ENCODE results near the gene MYF6.

Gene MYF6

DNA sequence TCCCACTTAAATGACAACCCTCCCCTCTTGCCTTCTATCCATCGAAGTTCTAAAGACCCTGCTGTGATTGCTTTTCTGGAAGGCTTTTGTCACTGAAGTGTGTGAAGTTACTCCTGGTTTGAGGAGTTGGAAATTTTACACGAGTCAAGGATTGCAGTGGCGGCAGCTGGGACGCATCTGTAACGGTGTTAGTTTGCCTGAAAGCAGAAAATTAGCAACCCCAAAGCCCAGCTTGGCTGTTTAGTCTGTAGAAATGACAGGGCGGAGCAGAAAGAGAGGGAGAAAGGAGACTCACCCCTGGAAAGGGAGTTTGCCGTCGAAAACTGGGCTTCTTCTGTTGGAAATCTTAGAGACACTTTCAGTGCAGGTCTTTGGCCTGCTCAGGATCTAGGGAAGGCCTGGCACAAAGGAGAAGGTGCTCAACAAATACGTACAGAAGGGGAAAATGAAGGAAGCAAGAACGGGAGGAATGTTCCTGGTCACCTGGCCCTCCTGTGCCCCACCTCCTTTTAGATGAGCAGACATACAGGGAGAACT lies 8.3 kb downstream of the MYF6 start:
- H3K36me3 ChIP-seq (ENCODE audit: low read length) = no peaks in the 10 kb centered on the region
- no peaks in the 10 kb centered on the region for H3K27me3 ChIP-seq (ENCODE audit: low read length)
- H3K4me2 ChIP-seq (ENCODE audit: low read depth, low read length, poor library complexity, severe bottlenecking) = no peak overlapping the region
- no peak overlapping the region for H3K27ac ChIP-seq (ENCODE audit: low read depth, low read length)
- H4K20me1 ChIP-seq (ENCODE audit: low read depth, low read length) = no peaks in the 10 kb centered on the region
- TF ChIP-seq EZH2phosphoT487 (conservative IDR thresholded peaks at IDR 0.05; ENCODE audit: low read length) = no peak
- TF ChIP-seq, protein P1, sequence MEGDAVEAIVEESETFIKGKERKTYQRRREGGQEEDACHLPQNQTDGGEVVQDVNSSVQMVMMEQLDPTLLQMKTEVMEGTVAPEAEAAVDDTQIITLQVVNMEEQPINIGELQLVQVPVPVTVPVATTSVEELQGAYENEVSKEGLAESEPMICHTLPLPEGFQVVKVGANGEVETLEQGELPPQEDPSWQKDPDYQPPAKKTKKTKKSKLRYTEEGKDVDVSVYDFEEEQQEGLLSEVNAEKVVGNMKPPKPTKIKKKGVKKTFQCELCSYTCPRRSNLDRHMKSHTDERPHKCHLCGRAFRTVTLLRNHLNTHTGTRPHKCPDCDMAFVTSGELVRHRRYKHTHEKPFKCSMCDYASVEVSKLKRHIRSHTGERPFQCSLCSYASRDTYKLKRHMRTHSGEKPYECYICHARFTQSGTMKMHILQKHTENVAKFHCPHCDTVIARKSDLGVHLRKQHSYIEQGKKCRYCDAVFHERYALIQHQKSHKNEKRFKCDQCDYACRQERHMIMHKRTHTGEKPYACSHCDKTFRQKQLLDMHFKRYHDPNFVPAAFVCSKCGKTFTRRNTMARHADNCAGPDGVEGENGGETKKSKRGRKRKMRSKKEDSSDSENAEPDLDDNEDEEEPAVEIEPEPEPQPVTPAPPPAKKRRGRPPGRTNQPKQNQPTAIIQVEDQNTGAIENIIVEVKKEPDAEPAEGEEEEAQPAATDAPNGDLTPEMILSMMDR (IDR thresholded peaks at IDR 0.05; ENCODE audit: insufficient read depth, low read length, poor library complexity, severe bottlenecking) = no peak
- H3K4me3 ChIP-seq (ENCODE audit: insufficient read depth, low read length, poor library complexity, severe bottlenecking) = no peak overlapping the region
- no peaks in the 10 kb centered on the region for H3K9me3 ChIP-seq (ENCODE audit: insufficient read depth, low read length)
- no peaks in the 10 kb centered on the region for H3F3A ChIP-seq (ENCODE audit: insufficient read depth)
- H3K9ac ChIP-seq (ENCODE audit: low read length) = no peak overlapping the region
- no peak overlapping the region for H2AFZ ChIP-seq (ENCODE audit: low read depth, low read length, severe bottlenecking)
- no peaks in the 10 kb centered on the region for H3K79me2 ChIP-seq (ENCODE audit: insufficient read depth, low read length)
- no peaks in the 10 kb centered on the region for H3K9me2 ChIP-seq (replicated peaks; ENCODE audit: insufficient read depth, low read length)

DNA sequence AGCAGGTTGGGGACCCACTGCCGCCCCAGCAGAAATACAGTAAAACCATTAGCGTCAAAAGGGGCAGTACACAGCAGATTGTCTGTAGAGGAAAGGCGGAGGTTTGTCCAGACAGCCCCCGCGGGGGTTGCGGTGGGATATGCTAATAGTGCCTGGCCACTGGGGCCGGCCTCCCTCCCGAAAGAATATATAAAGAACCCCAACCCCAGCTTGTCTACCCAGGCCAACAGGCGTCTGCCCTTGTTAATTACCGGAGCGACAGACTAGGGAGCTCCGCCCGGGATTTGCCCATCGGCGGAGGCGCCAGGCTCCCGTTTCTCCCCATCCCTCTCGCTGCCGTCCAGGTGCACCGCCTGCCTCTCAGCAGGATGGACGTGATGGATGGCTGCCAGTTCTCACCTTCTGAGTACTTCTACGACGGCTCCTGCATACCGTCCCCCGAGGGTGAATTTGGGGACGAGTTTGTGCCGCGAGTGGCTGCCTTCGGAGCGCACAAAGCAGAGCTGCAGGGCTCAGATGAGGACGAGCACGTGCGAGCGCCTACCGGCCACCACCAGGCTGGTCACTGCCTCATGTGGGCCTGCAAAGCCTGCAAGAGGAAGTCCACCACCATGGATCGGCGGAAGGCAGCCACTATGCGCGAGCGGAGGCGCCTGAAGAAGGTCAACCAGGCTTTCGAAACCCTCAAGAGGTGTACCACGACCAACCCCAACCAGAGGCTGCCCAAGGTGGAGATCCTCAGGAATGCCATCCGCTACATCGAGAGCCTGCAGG lies 9.4 kb downstream of the MYF6 start, which contains the start of gene MYF5:
MYF5 (plus strand) TSS at position 217 of the 774 bp plus-strand sequence; CDS start at position 369, 152 bp downstream.
- Histone ChIP-seq H3F3A (ENCODE audit: insufficient read depth) (no peaks in the 10 kb centered on the region), H3K4me3 (ENCODE audit: insufficient read depth, low read length, poor library complexity, severe bottlenecking) (no peak within 1 kb of the TSS), H3K36me3 (ENCODE audit: low read length) (no peaks in the 10 kb centered on the region), H2AFZ (ENCODE audit: low read depth, low read length, severe bottlenecking) (no peak within 1 kb of the TSS), H3K4me2 (ENCODE audit: low read depth, low read length, poor library complexity, severe bottlenecking) (no peak within 1 kb of the TSS), H3K79me2 (ENCODE audit: insufficient read depth, low read length) (no peaks in the 10 kb centered on the region), H3K9ac (ENCODE audit: low read length) (no peak within 1 kb of the TSS), H3K27ac (ENCODE audit: low read depth, low read length) (no peak within 1 kb of the TSS), H3K9me2 (replicated peaks; ENCODE audit: insufficient read depth, low read length) (no peaks in the 10 kb centered on the region), H4K20me1 (ENCODE audit: low read depth, low read length) (no peaks in the 10 kb centered on the region), H3K9me3 (ENCODE audit: insufficient read depth, low read length) (no peaks in the 10 kb centered on the region), H3K27me3 (ENCODE audit: low read length) (no peaks in the 10 kb centered on the region)
- no peak for TF ChIP-seq EZH2phosphoT487 (conservative IDR thresholded peaks at IDR 0.05; ENCODE audit: low read length)
- TF ChIP-seq, protein P1 (IDR thresholded peaks at IDR 0.05; ENCODE audit: insufficient read depth, low read length, poor library complexity, severe bottlenecking) = no peak

DNA sequence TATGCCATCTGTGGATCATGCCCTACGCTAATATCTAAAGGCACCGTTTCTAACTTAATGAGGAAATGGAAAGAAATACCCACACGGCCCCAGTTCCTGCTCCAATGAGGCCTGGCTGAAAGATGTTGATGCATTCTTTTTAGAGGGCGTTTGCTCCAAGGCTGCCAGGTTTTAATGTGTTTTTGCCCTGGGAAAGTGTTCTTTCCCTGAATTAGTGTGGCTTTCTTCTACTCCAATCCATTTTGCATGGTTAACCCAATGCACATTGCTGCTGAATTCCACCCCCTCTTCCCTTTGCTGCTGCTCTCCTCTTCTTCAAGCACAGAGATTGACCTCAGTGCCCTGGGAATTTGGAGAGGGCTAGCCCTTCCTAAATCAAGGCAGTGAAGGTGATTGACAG lies 10.4 kb downstream of the MYF6 start:
- H3K27ac ChIP-seq (ENCODE audit: low read depth, low read length) = no peak overlapping the region
- no peaks in the 10 kb centered on the region for H3K79me2 ChIP-seq (ENCODE audit: insufficient read depth, low read length)
- H3K9me3 ChIP-seq (ENCODE audit: insufficient read depth, low read length) = no peaks in the 10 kb centered on the region
- H3K4me2 ChIP-seq (ENCODE audit: low read depth, low read length, poor library complexity, severe bottlenecking) = no peak overlapping the region
- no peak for TF ChIP-seq EZH2phosphoT487 (conservative IDR thresholded peaks at IDR 0.05; ENCODE audit: low read length)
- TF ChIP-seq, protein P1 (IDR thresholded peaks at IDR 0.05; ENCODE audit: insufficient read depth, low read length, poor library complexity, severe bottlenecking) = no peak
- H3K4me3 ChIP-seq (ENCODE audit: insufficient read depth, low read length, poor library complexity, severe bottlenecking) = no peak overlapping the region
- H2AFZ ChIP-seq (ENCODE audit: low read depth, low read length, severe bottlenecking) = no peak overlapping the region
- no peaks in the 10 kb centered on the region for H3K27me3 ChIP-seq (ENCODE audit: low read length)
- H3K9me2 ChIP-seq (replicated peaks; ENCODE audit: insufficient read depth, low read length) = no peaks in the 10 kb centered on the region
- H3F3A ChIP-seq (ENCODE audit: insufficient read depth) = no peaks in the 10 kb centered on the region
- H4K20me1 ChIP-seq (ENCODE audit: low read depth, low read length) = no peaks in the 10 kb centered on the region
- H3K36me3 ChIP-seq (ENCODE audit: low read length) = no peaks in the 10 kb centered on the region
- no peak overlapping the region for H3K9ac ChIP-seq (ENCODE audit: low read length)
